ENCODE measurements around the gene BGLAP.

The BGLAP gene

DNA sequence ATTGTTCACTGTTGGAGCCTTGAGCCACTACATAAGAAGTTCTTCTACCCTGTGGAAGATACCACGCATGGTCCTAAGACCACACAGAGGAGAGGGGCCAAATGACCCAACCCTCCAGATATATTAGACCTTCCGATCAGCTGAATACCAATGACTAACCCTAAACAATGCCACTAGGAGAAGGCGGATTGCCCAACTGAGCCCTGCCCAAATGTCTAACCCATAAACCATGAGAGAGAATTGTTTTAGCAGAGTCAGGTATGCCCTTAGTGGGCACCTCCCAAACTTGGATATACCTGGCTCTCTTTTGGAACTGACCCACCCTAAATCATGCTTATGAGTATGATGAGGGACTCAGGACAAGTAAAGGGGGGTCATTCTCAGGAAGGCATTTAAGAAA is 28.3 kb downstream of the BGLAP start:
- Histone ChIP-seq H3K9me3 (ENCODE audit: control insufficient read depth, insufficient read depth, low read depth, low read length) (no peaks in the 10 kb centered on the region), H3K4me1 (ENCODE audit: control insufficient read depth, insufficient read depth, low read length) (no peaks in the 10 kb centered on the region), H3K27ac (ENCODE audit: extremely low read depth, low read depth, low read length) (no peak overlapping the region), H3K36me3 (ENCODE audit: control insufficient read depth in 2 of 2, insufficient read depth in 1 of 2, low read length in 2 of 2) (peaks cover 73 to 97% of the 10 kb centered on the region in 2 experiments), H3K4me3 (ENCODE audit: low read depth, low read length) (no peak overlapping the region)
- TF ChIP-seq ZNF670 (tag by site-specific recombination; IDR thresholded peaks at IDR 0.05; ENCODE audit: low read depth) = no peak
- TF ChIP-seq ZNF2 (tag by site-specific recombination; IDR thresholded peaks at IDR 0.05) = no peak
- TF ChIP-seq, protein P1, sequence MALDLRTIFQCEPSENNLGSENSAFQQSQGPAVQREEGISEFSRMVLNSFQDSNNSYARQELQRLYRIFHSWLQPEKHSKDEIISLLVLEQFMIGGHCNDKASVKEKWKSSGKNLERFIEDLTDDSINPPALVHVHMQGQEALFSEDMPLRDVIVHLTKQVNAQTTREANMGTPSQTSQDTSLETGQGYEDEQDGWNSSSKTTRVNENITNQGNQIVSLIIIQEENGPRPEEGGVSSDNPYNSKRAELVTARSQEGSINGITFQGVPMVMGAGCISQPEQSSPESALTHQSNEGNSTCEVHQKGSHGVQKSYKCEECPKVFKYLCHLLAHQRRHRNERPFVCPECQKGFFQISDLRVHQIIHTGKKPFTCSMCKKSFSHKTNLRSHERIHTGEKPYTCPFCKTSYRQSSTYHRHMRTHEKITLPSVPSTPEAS (tag by site-specific recombination; IDR thresholded peaks at IDR 0.05) = no peak
- TF ChIP-seq IKZF3 (tag by site-specific recombination; IDR thresholded peaks at IDR 0.05) = no peak
- TF ChIP-seq, protein P2, sequence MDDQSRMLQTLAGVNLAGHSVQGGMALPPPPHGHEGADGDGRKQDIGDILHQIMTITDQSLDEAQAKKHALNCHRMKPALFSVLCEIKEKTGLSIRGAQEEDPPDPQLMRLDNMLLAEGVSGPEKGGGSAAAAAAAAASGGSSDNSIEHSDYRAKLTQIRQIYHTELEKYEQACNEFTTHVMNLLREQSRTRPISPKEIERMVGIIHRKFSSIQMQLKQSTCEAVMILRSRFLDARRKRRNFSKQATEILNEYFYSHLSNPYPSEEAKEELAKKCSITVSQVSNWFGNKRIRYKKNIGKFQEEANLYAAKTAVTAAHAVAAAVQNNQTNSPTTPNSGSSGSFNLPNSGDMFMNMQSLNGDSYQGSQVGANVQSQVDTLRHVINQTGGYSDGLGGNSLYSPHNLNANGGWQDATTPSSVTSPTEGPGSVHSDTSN (CRISPR knock-in tag; IDR thresholded peaks at IDR 0.05) = no peak
- TF ChIP-seq ZNF335 (tag by site-specific recombination; conservative IDR thresholded peaks at IDR 0.05) = no peak
- TF ChIP-seq ZNF266 (tag by site-specific recombination; IDR thresholded peaks at IDR 0.05; ENCODE audit: low read depth) = no peak
- TF ChIP-seq ZNF530 (tag by site-specific recombination; IDR thresholded peaks at IDR 0.05; ENCODE audit: low read depth) = no peak
- TF ChIP-seq, protein P3, sequence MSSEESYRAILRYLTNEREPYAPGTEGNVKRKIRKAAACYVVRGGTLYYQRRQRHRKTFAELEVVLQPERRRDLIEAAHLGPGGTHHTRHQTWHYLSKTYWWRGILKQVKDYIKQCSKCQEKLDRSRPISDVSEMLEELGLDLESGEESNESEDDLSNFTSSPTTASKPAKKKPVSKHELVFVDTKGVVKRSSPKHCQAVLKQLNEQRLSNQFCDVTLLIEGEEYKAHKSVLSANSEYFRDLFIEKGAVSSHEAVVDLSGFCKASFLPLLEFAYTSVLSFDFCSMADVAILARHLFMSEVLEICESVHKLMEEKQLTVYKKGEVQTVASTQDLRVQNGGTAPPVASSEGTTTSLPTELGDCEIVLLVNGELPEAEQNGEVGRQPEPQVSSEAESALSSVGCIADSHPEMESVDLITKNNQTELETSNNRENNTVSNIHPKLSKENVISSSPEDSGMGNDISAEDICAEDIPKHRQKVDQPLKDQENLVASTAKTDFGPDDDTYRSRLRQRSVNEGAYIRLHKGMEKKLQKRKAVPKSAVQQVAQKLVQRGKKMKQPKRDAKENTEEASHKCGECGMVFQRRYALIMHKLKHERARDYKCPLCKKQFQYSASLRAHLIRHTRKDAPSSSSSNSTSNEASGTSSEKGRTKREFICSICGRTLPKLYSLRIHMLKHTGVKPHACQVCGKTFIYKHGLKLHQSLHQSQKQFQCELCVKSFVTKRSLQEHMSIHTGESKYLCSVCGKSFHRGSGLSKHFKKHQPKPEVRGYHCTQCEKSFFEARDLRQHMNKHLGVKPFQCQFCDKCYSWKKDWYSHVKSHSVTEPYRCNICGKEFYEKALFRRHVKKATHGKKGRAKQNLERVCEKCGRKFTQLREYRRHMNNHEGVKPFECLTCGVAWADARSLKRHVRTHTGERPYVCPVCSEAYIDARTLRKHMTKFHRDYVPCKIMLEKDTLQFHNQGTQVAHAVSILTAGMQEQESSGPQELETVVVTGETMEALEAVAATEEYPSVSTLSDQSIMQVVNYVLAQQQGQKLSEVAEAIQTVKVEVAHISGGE (tag by site-specific recombination; conservative IDR thresholded peaks at IDR 0.05; ENCODE audit: low read depth) = no peak
- TF ChIP-seq, protein P4, sequence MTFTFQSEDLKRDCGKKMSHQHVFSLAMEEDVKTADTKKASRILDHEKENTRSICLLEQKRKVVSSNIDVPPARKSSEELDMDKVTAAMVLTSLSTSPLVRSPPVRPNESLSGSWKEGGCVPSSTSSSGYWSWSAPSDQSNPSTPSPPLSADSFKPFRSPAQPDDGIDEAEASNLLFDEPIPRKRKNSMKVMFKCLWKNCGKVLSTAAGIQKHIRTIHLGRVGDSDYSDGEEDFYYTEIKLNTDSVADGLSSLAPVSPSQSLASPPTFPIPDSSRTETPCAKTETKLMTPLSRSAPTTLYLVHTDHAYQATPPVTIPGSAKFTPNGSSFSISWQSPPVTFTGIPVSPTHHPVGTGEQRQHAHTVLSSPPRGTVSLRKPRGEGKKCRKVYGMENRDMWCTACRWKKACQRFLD (tag by site-specific recombination; IDR thresholded peaks at IDR 0.05) = no peak
- no peak for TF ChIP-seq ZBTB7A (tag by site-specific recombination; IDR thresholded peaks at IDR 0.05; ENCODE audit: low read depth)
- no peak for TF ChIP-seq ZNF777 (tag by site-specific recombination; IDR thresholded peaks at IDR 0.05; ENCODE audit: borderline replicate concordance)
- no peak for TF ChIP-seq HOXC10 (CRISPR knock-in tag; IDR thresholded peaks at IDR 0.05)
- TF ChIP-seq, protein P5, sequence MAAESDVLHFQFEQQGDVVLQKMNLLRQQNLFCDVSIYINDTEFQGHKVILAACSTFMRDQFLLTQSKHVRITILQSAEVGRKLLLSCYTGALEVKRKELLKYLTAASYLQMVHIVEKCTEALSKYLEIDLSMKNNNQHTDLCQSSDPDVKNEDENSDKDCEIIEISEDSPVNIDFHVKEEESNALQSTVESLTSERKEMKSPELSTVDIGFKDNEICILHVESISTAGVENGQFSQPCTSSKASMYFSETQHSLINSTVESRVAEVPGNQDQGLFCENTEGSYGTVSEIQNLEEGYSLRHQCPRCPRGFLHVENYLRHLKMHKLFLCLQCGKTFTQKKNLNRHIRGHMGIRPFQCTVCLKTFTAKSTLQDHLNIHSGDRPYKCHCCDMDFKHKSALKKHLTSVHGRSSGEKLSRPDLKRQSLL (tag by site-specific recombination; IDR thresholded peaks at IDR 0.05) = no peak
- no peak for TF ChIP-seq ZNF521 (tag by site-specific recombination; IDR thresholded peaks at IDR 0.05)
- TF ChIP-seq ZNF221 (tag by site-specific recombination; IDR thresholded peaks at IDR 0.05; ENCODE audit: borderline replicate concordance) = no peak
- ChIA-PET POLR2A (interaction anchor here (0.7 kb wide), 1 partner anchor 12 kb away, joined by 3 read pairs; the partner anchor contains the start of gene SMG5), CTCF (no interaction called here)

DNA sequence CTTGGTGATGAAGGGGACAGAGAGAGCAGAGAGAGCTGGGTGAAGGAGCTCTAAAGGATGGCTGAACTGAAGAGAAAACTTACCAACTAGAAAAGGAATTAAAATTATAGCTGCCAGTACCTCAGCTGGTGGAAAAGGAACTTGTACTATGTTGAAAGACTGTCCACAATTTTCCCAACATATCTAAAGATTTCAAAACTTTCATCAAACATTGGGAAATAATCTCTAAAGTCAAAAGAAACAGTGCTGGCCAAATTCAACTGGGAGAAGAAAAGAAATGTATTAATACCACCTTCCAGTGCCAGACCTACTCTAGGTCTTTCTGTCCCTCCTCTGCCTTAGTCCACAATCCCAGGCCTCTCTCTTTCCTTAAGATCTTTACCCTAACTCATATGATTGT is 34.5 kb downstream of the BGLAP start:
- peaks cover 56 to 89% of the 10 kb centered on the region in 2 experiments; a peak in 2 of 3 replicates for H3K36me3 ChIP-seq (ENCODE audit: control insufficient read depth in 2 of 2, insufficient read depth in 1 of 2, low read length in 2 of 2)
- TF ChIP-seq ZNF157 (tag by site-specific recombination; IDR thresholded peaks at IDR 0.05) = no peak
- no peak for TF ChIP-seq ZNF549 (tag by site-specific recombination; IDR thresholded peaks at IDR 0.05)
- no peak for TF ChIP-seq ZNF600 (tag by site-specific recombination; IDR thresholded peaks at IDR 0.05)
- TF ChIP-seq ZBTB21 (tag by site-specific recombination; IDR thresholded peaks at IDR 0.05) = no peak
- no peak for TF ChIP-seq KLF9 (tag by site-specific recombination; IDR thresholded peaks at IDR 0.05; ENCODE audit: low read depth)
- no peak for TF ChIP-seq TRIM28 (IDR thresholded peaks at IDR 0.05; ENCODE audit: borderline replicate concordance, low read length)
- TF ChIP-seq ZBTB8A (tag by site-specific recombination; IDR thresholded peaks at IDR 0.05) = no peak
- no peak for TF ChIP-seq ZNF266 (tag by site-specific recombination; IDR thresholded peaks at IDR 0.05; ENCODE audit: low read depth)
- ChIA-PET CTCF (no interaction called here), POLR2A (no interaction called here)
- no peak overlapping the region for H3K27ac ChIP-seq (ENCODE audit: extremely low read depth, low read depth, low read length)
- H3K9me3 ChIP-seq (ENCODE audit: control insufficient read depth, insufficient read depth, low read depth, low read length) = no peaks in the 10 kb centered on the region
- H3K4me1 ChIP-seq (ENCODE audit: control insufficient read depth, insufficient read depth, low read length) = peaks cover 4% of the 10 kb centered on the region; the same call in 1 of the 2 replicates
- H3K4me3 ChIP-seq (ENCODE audit: low read depth, low read length) = no peak overlapping the region

Measured in HEK293 (cell line).